SK-N-SH treated with all-trans-retinoic acid at 6 μM for 48 hours (cell line): Measurements from ENCODE around the gene MYO1H.
"Not testable (repeated sequence)": the region's sequence is repeated elsewhere in the genome, so short reads cannot be mapped to it uniquely, and the experiment has no call there.

ENCODE experiments used
- ATAC-seq: fragments of 200-7000 bp; cut with Tn5 transposase; 3 replicates; pipeline ENCODE4 v1.9.1; 2020; ENCODE audit warnings: mild to moderate bottlenecking, moderate library complexity
- CREB5 ChIP-seq: fragments of 250-450 bp; sonication (Bioruptor Pico); IDR thresholded peaks from 2 replicates; pipeline ENCODE4 v1.5.1; 2020; ENCODE audit warnings: low read depth, mild to moderate bottlenecking, moderate library complexity
- CSRNP3 ChIP-seq: fragments of 250-450 bp; sonication (Bioruptor Pico); IDR thresholded peaks from 2 replicates; pipeline ENCODE4 v1.5.1; 2021; ENCODE audit warnings: mild to moderate bottlenecking, moderate library complexity
- ESRRG ChIP-seq: fragments of 250-450 bp; sonication (Bioruptor Pico); IDR thresholded peaks from 2 replicates; pipeline ENCODE4 v1.6.1; 2021; ENCODE audit warnings: mild to moderate bottlenecking
- GLIS3 ChIP-seq: fragments of 250-450 bp; sonication (Bioruptor Pico); IDR thresholded peaks from 2 replicates; pipeline ENCODE4 v1.5.0; 2020; ENCODE audit warnings: mild to moderate bottlenecking, moderate library complexity
- ISL1 ChIP-seq: fragments of 250-450 bp; sonication (Bioruptor Pico); IDR thresholded peaks from 2 replicates; pipeline ENCODE4 v2.1.2; 2022; ENCODE audit warnings: mild to moderate bottlenecking, moderate library complexity
- OSR1 ChIP-seq: fragments of 250-450 bp; sonication (Bioruptor Pico); IDR thresholded peaks from 2 replicates; pipeline ENCODE4 v1.8.0; 2022; ENCODE audit warnings: moderate library complexity, mild to moderate bottlenecking, inconsistent platforms
- PATZ1 ChIP-seq: fragments of 250-450 bp; sonication (Bioruptor Pico); IDR thresholded peaks from 2 replicates; pipeline ENCODE4 v1.8.0; 2020; ENCODE audit warnings: mild to moderate bottlenecking, moderate library complexity, borderline replicate concordance
- POU6F1 ChIP-seq: fragments of 250-450 bp; sonication (Bioruptor Pico); IDR thresholded peaks from 2 replicates; pipeline ENCODE4 v1.8.0; 2021; ENCODE audit warnings: low read depth, mild to moderate bottlenecking, moderate library complexity, borderline replicate concordance
- RARB ChIP-seq: fragments of 250-450 bp; sonication (Bioruptor Pico); IDR thresholded peaks from 2 replicates; pipeline ENCODE4 v1.8.0; 2021; ENCODE audit warnings: mild to moderate bottlenecking, moderate library complexity
- SNAI2 ChIP-seq: fragments of 250-450 bp; sonication (Bioruptor Pico); IDR thresholded peaks from 2 replicates; pipeline ENCODE4 v1.5.0; 2020; ENCODE audit warnings: mild to moderate bottlenecking, moderate library complexity
- TCF4 ChIP-seq: fragments of 250-450 bp; sonication (Bioruptor Pico); IDR thresholded peaks from 2 replicates; pipeline ENCODE4 v1.8.0; 2021; ENCODE audit warnings: mild to moderate bottlenecking, moderate library complexity, borderline replicate concordance
- TSHZ2 ChIP-seq: fragments of 250-450 bp; sonication (Bioruptor Pico); IDR thresholded peaks from 2 replicates; pipeline ENCODE4 v1.5.0; 2020; ENCODE audit warnings: mild to moderate bottlenecking, moderate library complexity
- ZC3H10 ChIP-seq: fragments of 250-450 bp; sonication (Bioruptor Pico); IDR thresholded peaks from 2 replicates; pipeline ENCODE4 v1.5.1; 2021; ENCODE audit warnings: mild to moderate bottlenecking, moderate library complexity
- ZFP3 ChIP-seq: fragments of 250-450 bp; sonication (Bioruptor Pico); IDR thresholded peaks from 2 replicates; pipeline ENCODE4 v1.5.0; 2020; ENCODE audit warnings: mild to moderate bottlenecking, moderate library complexity
- ZFP30 ChIP-seq: fragments of 450-650 bp; formaldehyde crosslinking; IDR thresholded peaks from 2 replicates; pipeline ENCODE4 v1.5.0; 2022; ENCODE audit warnings: mild to moderate bottlenecking, moderate library complexity
- ZNF565 ChIP-seq: fragments of 450-650 bp; formaldehyde crosslinking; conservative IDR thresholded peaks from 2 replicates; pipeline ENCODE4 v1.5.0; 2020; ENCODE audit warnings: low read depth, mild to moderate bottlenecking, moderate library complexity
- ZNF8 ChIP-seq: fragments of 450-650 bp; formaldehyde crosslinking; IDR thresholded peaks from 2 replicates; pipeline ENCODE4 v1.5.0; 2020; ENCODE audit warnings: mild to moderate bottlenecking, moderate library complexity

Gene MYO1H

GRCh38 chr12:109393437-109394345 is 46.0 kb downstream of the MYO1H start (continued):
- TF ChIP-seq POU6F1, result no peak
- TF ChIP-seq GLIS3 (CRISPR knock-in tag), result no peak

- no peak for ATAC-seq
- no peak for TF ChIP-seq CSRNP3 (CRISPR knock-in tag)
These were observed 47.2 kb downstream of the MYO1H start for GRCh38 chr12:109394891-109395290.

- not testable (repeated sequence) for ATAC-seq
These were observed 57.1 kb downstream of the MYO1H start for GRCh38 chr12:109404841-109405240.

- ATAC-seq, result not testable (repeated sequence)
These were observed 58.4 kb downstream of the MYO1H start for GRCh38 chr12:109406147-109406546.

- no peak for ATAC-seq
- TF ChIP-seq CSRNP3 (CRISPR knock-in tag), result no peak
- no peak for TF ChIP-seq ZC3H10 (CRISPR knock-in tag)
- no peak for TF ChIP-seq GLIS3 (CRISPR knock-in tag)
- no peak for TF ChIP-seq ESRRG
- no peak for TF ChIP-seq TSHZ2 (CRISPR knock-in tag)
- TF ChIP-seq PATZ1 (CRISPR knock-in tag), result no peak
- no peak for TF ChIP-seq ZNF8
- no peak for TF ChIP-seq ISL1 (CRISPR knock-in tag)
- no peak for TF ChIP-seq ZFP30 (CRISPR knock-in tag)
- TF ChIP-seq ZFP3, result no peak
- no peak for TF ChIP-seq SNAI2 (CRISPR knock-in tag)
- no peak for TF ChIP-seq CREB5
- no peak for TF ChIP-seq TCF4 (CRISPR knock-in tag)
- no peak for TF ChIP-seq RARB (CRISPR knock-in tag)
- TF ChIP-seq ZNF565 (CRISPR knock-in tag), result no peak
- no peak for TF ChIP-seq OSR1 (CRISPR knock-in tag)
These were observed 71.3 kb downstream of the MYO1H start for GRCh38 chr12:109418848-109419480.
